Suprapubic skin (tissue), 4 donors: ENCODE measurements around the gene PDRG1. TPM values are rescaled to one million over a fixed set of nuclear protein-coding genes. Genes with fewer than 3 reads are reported as not detected.

Source experiments
- DNase-seq, 2 donors: peaks; one replicate each; pipeline ENCODE4 v3.0.0-alpha.2; 2019; ENCODE audit warnings: low spot score in 2 of 2
- H3K27ac ChIP-seq: fragments of 200-600 bp; sonication (generic); one replicate; pipeline ENCODE4 v1.5.1; 2019
- H3K27me3 ChIP-seq: fragments of 200-600 bp; sonication (generic); one replicate; pipeline ENCODE4 v1.5.1; 2019
- H3K36me3 ChIP-seq: fragments of 200-600 bp; sonication (generic); one replicate; pipeline ENCODE4 v1.5.1; 2019
- H3K4me1 ChIP-seq: fragments of 200-600 bp; sonication (generic); one replicate; pipeline ENCODE4 v1.5.1; 2019
- H3K4me3 ChIP-seq: fragments of 200-600 bp; sonication (generic); one replicate; pipeline ENCODE4 v1.5.1; 2019; ENCODE audit warnings: mild to moderate bottlenecking
- H3K9me3 ChIP-seq: fragments of 200-600 bp; sonication (generic); one replicate; pipeline ENCODE4 v1.5.1; 2019
- EP300 ChIP-seq: sonication (generic); formaldehyde crosslinking; IDR thresholded peaks from one replicate; pipeline ENCODE4 v1.6.1; 2017; ENCODE audit warnings: antibody characterized with exemption
- POLR2A ChIP-seq, 2 donors: fragments of 450-650 bp; IDR thresholded peaks; one replicate each; pipeline ENCODE4 v1.6.1; 2017; ENCODE audit warnings: antibody characterized with exemption in 2 of 2, mild to moderate bottlenecking in 2 of 2, moderate library complexity in 2 of 2
- POLR2AphosphoS5 ChIP-seq, 3 donors: sonication (generic); formaldehyde crosslinking; IDR thresholded peaks; one replicate each; pipeline ENCODE4 v1.6.1; 2017; ENCODE audit warnings: antibody characterized with exemption in 3 of 3
- WGBS: methylation state at CpG from one replicate; pipeline ENCODE4 v1.1.5; 2018; 5-methylcytosine and 5-hydroxymethylcytosine counted together
- total RNA-seq, 4 donors: library from RNA; depleted of rRNA; stranded (reverse); fragments of >200 nt; gene quantifications; one replicate each; pipeline ENCODE4 v1.1.0, GENCODE V29; 2016
- TF ChIP-seq, protein P1 (sequence below), 2 donors: fragments of 200-600 bp in 1 of 2; fragments of 450-650 bp in 1 of 2; sonication (generic) in 1 of 2; IDR thresholded peaks; one replicate each; pipeline ENCODE4 v1.5.1; 2016 to 2019; ENCODE audit warnings: antibody characterized with exemption in 2 of 2, mild to moderate bottlenecking in 1 of 2, moderate library complexity in 1 of 2

PDRG1 gene
- total RNA-seq, 4 donors from 2014 or later = 5.1 to 12.3 (median 7.8) TPM

DNA sequence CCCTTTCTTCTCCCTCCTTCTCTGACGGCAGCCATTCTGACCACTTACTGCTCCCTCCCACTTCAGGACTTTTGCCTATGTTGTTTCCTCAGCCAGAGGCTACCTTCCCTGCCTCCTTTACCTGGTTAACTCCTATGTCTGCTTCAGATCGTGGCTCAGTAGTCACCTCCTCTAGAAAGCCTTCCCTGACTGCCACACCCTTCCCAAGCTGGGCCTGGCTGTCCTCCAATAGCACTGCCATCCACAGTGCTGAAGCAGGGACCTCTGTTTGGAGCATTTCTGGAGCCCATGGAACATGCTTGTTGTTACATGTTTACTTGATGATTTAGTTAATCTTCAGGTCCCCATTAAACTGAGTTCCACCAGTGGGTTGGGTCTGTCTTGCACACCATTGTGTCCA, 29.9 kb upstream of the PDRG1 start:
- Histone ChIP-seq H3K36me3 (no peaks in the 10 kb centered on the region), H3K4me1 (no peaks in the 10 kb centered on the region), H3K27me3 (peaks cover 9% of the 10 kb centered on the region), H3K27ac (no peak overlapping the region), H3K4me3 (no peak overlapping the region), H3K9me3 (no peaks in the 10 kb centered on the region)
- DNase-seq = no peak
- 65% methylated on average over 2 of the region's 2 CpGs for WGBS
- no peak for TF ChIP-seq POLR2AphosphoS5 (IDR thresholded peaks at IDR 0.05)
- TF ChIP-seq, protein P1, sequence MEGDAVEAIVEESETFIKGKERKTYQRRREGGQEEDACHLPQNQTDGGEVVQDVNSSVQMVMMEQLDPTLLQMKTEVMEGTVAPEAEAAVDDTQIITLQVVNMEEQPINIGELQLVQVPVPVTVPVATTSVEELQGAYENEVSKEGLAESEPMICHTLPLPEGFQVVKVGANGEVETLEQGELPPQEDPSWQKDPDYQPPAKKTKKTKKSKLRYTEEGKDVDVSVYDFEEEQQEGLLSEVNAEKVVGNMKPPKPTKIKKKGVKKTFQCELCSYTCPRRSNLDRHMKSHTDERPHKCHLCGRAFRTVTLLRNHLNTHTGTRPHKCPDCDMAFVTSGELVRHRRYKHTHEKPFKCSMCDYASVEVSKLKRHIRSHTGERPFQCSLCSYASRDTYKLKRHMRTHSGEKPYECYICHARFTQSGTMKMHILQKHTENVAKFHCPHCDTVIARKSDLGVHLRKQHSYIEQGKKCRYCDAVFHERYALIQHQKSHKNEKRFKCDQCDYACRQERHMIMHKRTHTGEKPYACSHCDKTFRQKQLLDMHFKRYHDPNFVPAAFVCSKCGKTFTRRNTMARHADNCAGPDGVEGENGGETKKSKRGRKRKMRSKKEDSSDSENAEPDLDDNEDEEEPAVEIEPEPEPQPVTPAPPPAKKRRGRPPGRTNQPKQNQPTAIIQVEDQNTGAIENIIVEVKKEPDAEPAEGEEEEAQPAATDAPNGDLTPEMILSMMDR (IDR thresholded peaks at IDR 0.05) = no peak
- no peak for TF ChIP-seq POLR2A (IDR thresholded peaks at IDR 0.05)
- no peak for TF ChIP-seq EP300

DNA sequence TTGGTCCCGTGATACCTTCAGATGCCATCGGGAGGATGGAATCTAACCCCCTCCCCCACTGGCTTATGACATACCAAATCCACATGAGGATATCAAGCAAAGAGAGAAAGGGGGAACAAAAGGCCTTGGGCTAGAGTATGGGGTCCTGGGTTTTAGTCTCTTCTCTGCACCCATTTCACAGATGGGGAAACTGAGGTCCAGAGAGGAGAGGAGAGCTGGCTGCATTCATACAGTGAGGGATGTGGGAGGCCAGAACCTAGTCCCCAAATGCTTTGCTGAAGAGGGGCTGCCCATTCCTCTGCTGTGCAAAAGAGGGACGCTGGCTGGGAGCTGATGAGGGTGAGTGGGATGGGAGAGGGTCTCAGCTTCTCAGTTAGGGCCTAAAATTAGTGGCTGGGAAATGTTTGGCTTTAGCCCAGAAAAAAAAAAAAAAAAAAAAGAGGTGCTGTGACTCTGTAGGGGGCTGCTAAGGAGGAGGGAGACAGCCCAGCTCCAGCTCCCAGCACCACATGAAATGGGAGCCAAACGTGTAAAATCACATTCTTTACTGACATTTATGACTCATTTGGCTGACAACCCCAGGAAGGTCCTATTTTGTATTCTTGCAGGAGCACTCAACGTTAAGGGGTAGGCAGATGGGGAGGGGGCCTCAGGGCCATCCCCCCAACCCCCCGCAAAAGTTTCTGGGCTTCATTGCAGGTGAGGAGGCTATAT, 28.0 kb upstream of the PDRG1 start:
- H3K4me3 ChIP-seq = no peak overlapping the region
- H3K36me3 ChIP-seq = no peaks in the 10 kb centered on the region
- DNase-seq = no peak
- TF ChIP-seq POLR2AphosphoS5 (IDR thresholded peaks at IDR 0.05) (no peak), POLR2A (IDR thresholded peaks at IDR 0.05) (no peak), EP300 (no peak)
- TF ChIP-seq, protein P1 (IDR thresholded peaks at IDR 0.05) = no peak
- WGBS = 49% methylated on average over 6 of the region's 6 CpGs
- no peaks in the 10 kb centered on the region for H3K4me1 ChIP-seq
- H3K9me3 ChIP-seq = no peaks in the 10 kb centered on the region
- H3K27ac ChIP-seq = no peak overlapping the region
- H3K27me3 ChIP-seq = peaks cover 14% of the 10 kb centered on the region

DNA sequence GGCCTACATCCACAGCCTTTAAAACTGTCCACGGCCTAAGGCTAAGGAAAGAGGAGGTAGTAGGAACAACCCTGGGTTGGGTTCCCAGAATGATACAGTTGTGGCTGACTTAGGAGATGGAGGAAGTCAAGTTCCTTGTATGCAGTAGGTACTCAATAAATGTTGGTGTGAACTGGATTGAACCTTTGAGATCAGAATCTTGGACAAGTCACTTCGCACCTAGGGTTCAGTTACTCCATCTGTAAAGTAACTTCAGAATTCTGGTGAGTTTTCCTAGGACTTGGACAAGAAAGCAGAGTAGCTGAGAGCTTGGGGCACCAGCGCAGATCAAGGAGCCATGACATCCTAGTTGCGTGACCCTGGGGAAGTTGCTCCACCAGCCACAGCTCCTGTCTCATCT, 25.2 kb upstream of the PDRG1 start:
- Histone ChIP-seq H3K4me3 (no peak overlapping the region), H3K36me3 (no peaks in the 10 kb centered on the region), H3K4me1 (no peaks in the 10 kb centered on the region), H3K27me3 (peaks cover 38% of the 10 kb centered on the region), H3K27ac (no peak overlapping the region), H3K9me3 (no peaks in the 10 kb centered on the region)
- no peak for DNase-seq
- WGBS = 93% methylated on average over 3 of the region's 4 CpGs
- no peak for TF ChIP-seq POLR2A (IDR thresholded peaks at IDR 0.05)
- no peak for TF ChIP-seq EP300
- TF ChIP-seq POLR2AphosphoS5 (IDR thresholded peaks at IDR 0.05) = no peak
- TF ChIP-seq, protein P1 (IDR thresholded peaks at IDR 0.05) = no peak

DNA sequence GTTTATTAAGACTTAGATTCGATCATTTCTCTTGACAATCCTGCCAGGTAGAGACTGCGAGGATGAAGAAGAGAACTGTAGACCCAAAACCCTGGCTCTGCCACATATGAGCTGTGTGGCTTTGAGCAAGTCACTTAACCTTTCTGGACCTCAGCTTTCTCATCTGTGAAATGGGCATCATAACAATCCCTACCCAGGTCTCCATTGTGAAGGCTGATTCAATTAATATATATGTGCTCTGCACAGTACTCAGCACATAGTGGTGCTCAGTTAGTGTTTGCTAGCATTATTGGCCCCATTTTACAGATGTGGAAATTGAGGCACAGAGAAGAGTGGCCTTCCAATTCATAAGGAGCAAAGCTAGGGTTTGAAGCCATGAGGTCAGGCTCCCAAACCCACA, 24.0 kb upstream of the PDRG1 start:
- no peak overlapping the region for H3K27ac ChIP-seq
- 85% methylated on average over 2 of the region's 2 CpGs for WGBS
- TF ChIP-seq, protein P1 (IDR thresholded peaks at IDR 0.05) = no peak
- TF ChIP-seq POLR2A (IDR thresholded peaks at IDR 0.05) = no peak
- TF ChIP-seq EP300 = no peak
- no peak for TF ChIP-seq POLR2AphosphoS5 (IDR thresholded peaks at IDR 0.05)
- no peaks in the 10 kb centered on the region for H3K36me3 ChIP-seq
- H3K9me3 ChIP-seq = no peaks in the 10 kb centered on the region
- peaks cover 46% of the 10 kb centered on the region for H3K27me3 ChIP-seq
- no peak for DNase-seq
- no peak overlapping the region for H3K4me3 ChIP-seq
- no peaks in the 10 kb centered on the region for H3K4me1 ChIP-seq

DNA sequence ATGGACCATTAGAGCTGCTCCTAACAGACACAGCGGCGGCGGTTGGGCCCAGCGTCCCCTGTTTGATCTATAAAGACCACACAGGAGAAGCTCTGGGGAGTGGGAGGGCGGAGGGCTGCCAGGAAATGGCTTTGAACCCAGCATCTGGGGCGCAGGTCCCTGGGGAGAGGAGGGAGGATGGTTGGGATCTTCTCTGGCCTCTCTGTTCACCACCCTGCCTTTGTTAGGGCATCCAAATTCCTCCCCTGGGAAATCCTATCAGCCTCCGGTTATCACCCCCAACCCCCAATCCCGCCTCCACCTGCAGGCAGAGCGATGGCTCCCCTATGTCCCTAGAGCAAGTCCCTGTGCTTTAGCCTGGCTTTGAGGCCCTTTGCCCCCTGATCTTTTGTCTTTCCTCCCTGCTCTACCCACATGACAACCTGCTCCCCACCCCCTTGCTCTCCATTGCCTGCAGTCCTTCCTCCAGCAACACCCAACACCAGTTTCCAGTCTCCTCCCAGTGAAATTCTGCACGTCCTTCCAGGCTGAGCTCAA, 23.2 kb upstream of the PDRG1 start:
- Histone ChIP-seq H3K9me3 (no peaks in the 10 kb centered on the region), H3K27me3 (peaks cover 45% of the 10 kb centered on the region), H3K4me3 (no peak overlapping the region), H3K36me3 (no peaks in the 10 kb centered on the region), H3K4me1 (no peaks in the 10 kb centered on the region), H3K27ac (no peak overlapping the region)
- DNase-seq = no peak
- TF ChIP-seq, protein P1 (IDR thresholded peaks at IDR 0.05) = no peak
- no peak for TF ChIP-seq EP300
- no peak for TF ChIP-seq POLR2AphosphoS5 (IDR thresholded peaks at IDR 0.05)
- TF ChIP-seq POLR2A (IDR thresholded peaks at IDR 0.05) = no peak
- 20% methylated on average over 10 of the region's 10 CpGs for WGBS
